Activated naive CD4-positive, alpha-beta T cell treated with anti-CD3 and anti-CD28 coated beads, Interleukin-2, amount 10 ng/mL, durations not matched to agents 7 days and 5 days (primary cell): Measurements from ENCODE around the gene HEY2.

ENCODE experiments used
- CTCF ChIA-PET: fragments of 350-600 bp; sonication (Branson Sonifier 250); formaldehyde crosslinking; loops from one replicate; lab custom pipeline; 2021; ENCODE audit warnings: antibody characterized with exemption; lab: Charles Lee
- DNase-seq: peaks from one replicate; pipeline ENCODE4 v3.0.0-alpha.2; 2020
- H3K27ac Mint-ChIP-seq: one replicate; pipeline ENCODE4 v1.8.0; 2021; ENCODE audit warnings: mild to moderate bottlenecking, moderate library complexity, mixed read lengths
- H3K27me3 Mint-ChIP-seq: one replicate; pipeline ENCODE4 v1.8.0; 2021; ENCODE audit warnings: mild to moderate bottlenecking, mixed read lengths
- H3K36me3 Mint-ChIP-seq: one replicate; pipeline ENCODE4 v1.8.0; 2021; ENCODE audit warnings: mixed read lengths
- H3K4me1 Mint-ChIP-seq: one replicate; pipeline ENCODE4 v1.8.0; 2021; ENCODE audit warnings: mixed read lengths
- H3K4me3 Mint-ChIP-seq: one replicate; pipeline ENCODE4 v1.8.0; 2021; ENCODE audit warnings: mild to moderate bottlenecking, moderate library complexity, mixed read lengths
- H3K9me3 Mint-ChIP-seq: one replicate; pipeline ENCODE4 v1.8.0; 2021; ENCODE audit warnings: mixed read lengths

HEY2 gene

GRCh38 chr6:125748406-125749172 lies 843 bp upstream of the HEY2 start:
- no peaks in the 10 kb centered on the region for H3K9me3 Mint-ChIP-seq
- no peak for DNase-seq
- H3K36me3 Mint-ChIP-seq: peaks cover 4% of the 10 kb centered on the region
- H3K4me3 Mint-ChIP-seq: peak overlapping the region; percentile 71
- H3K4me1 Mint-ChIP-seq: peaks cover 36% of the 10 kb centered on the region
- H3K27me3 Mint-ChIP-seq: peaks cover 72% of the 10 kb centered on the region
- CTCF ChIA-PET: interaction anchor here (0.6 to 0.9 kb wide), 3 partner anchors 9 to 802 kb away, joined by 3 read pairs; no protein-coding TSS in a partner anchor
- peak overlapping the region; percentile 22 for H3K27ac Mint-ChIP-seq

- Mint-ChIP-seq H3K36me3 (peaks cover 4% of the 10 kb centered on the region), H3K4me1 (peaks cover 36% of the 10 kb centered on the region), H3K27me3 (peaks cover 76% of the 10 kb centered on the region), H3K9me3 (no peaks in the 10 kb centered on the region), H3K27ac (peak overlapping the region; percentile 75), H3K4me3 (peak overlapping the region; percentile 83)
- peak; percentile 27 for DNase-seq
- CTCF ChIA-PET: interaction anchor here (0.6 to 4.9 kb wide), 2 partner anchors 36 to 438 kb away, joined by 3 to 82 read pairs; no protein-coding TSS in a partner anchor
Observed at GRCh38 chr6:125749865-125750691, 646 bp downstream of the HEY2 start.

GRCh38 chr6:125750692-125751333 lies 1.4 kb downstream of the HEY2 start:
- Mint-ChIP-seq H3K27ac (no peak overlapping the region), H3K27me3 (peaks cover 78% of the 10 kb centered on the region), H3K9me3 (no peaks in the 10 kb centered on the region), H3K4me1 (peaks cover 36% of the 10 kb centered on the region), H3K36me3 (peaks cover 4% of the 10 kb centered on the region), H3K4me3 (peak overlapping the region; percentile 83)
- no peak for DNase-seq
- CTCF ChIA-PET: interaction anchor here (4.9 kb wide), 1 partner anchor 439 kb away, joined by 82 read pairs; no protein-coding TSS in a partner anchor

DNA sequence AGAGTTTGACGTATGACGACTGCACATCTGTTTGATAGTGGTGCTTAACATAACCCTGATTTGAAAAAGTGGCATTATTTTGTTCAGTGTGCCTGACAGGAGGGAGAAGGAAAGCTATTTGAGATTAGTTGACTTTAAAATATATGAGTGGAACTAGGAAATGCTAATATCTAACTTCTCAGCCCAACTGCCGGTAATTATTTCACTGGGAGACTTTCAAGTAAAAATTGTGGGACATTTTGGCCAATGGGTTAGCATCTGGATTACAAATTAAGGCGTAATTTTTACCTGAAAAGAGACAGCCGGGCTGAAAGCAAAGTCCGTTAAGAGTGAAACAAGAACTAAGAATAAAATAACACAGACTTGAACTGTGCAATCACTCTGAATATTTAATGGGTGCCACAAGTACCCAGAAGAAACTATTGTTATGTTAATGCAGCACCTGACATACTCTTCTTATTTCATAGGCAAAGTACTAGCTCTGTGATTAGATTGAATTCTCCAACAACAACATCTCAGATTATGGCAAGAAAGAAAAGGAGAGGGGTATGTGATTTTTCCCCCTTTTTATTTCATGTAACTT lies 2.0 kb downstream of the HEY2 start:
- DNase-seq: no peak
- peaks cover 73% of the 10 kb centered on the region for H3K27me3 Mint-ChIP-seq
- H3K27ac Mint-ChIP-seq: no peak overlapping the region
- H3K36me3 Mint-ChIP-seq: peaks cover 4% of the 10 kb centered on the region
- no peak overlapping the region for H3K4me3 Mint-ChIP-seq
- no peaks in the 10 kb centered on the region for H3K9me3 Mint-ChIP-seq
- CTCF ChIA-PET: interaction anchor here (4.9 kb wide), 1 partner anchor 440 kb away, joined by 82 read pairs; no protein-coding TSS in a partner anchor
- H3K4me1 Mint-ChIP-seq: peaks cover 32% of the 10 kb centered on the region

GRCh38 chr6:125752773-125753172 lies 3.3 kb downstream of the HEY2 start:
- CTCF ChIA-PET: interaction anchor here (0.7 to 4.9 kb wide), 6 partner anchors 122 to 441 kb away, joined by 3 to 82 read pairs (median 4); no protein-coding TSS in a partner anchor
- DNase-seq: no peak
- H3K27ac Mint-ChIP-seq: no peak overlapping the region
- no peak overlapping the region for H3K4me3 Mint-ChIP-seq
- H3K9me3 Mint-ChIP-seq: no peaks in the 10 kb centered on the region
- peaks cover 4% of the 10 kb centered on the region for H3K36me3 Mint-ChIP-seq
- H3K4me1 Mint-ChIP-seq: peaks cover 22% of the 10 kb centered on the region
- H3K27me3 Mint-ChIP-seq: peaks cover 61% of the 10 kb centered on the region

DNA sequence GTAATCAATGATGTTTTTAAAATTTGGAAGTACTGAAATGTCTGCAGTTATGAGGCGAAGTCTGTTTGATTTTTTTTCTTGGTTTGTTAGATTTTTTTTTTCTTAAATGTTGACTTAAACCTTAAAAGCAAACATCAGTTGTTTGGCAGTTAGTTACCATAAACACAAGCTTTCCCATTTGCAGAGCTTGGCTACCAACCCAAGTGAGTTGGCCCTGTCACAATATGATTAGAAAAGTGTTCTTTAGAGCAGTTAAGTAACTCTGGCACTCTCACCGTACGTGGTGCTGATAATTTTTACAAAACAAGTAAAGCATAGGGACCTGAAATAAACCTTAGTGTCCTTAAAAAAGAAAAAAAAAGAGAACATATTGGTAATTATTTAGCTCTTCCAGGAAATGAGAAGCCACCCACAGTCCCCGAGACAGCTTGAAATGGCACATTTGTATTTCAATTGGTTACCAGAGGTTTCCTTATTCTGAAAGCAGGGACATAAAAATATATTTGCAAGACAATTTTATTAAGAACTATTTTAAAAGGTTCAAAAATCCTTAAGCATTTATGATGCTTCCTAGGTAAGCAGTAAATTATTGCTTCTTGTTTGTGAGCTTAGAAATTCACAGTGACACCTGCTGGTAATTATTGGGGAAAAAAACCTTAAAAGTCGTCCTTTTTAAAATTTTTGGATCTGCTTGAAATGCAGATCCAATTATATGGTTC lies 3.9 kb downstream of the HEY2 start:
- no peak for DNase-seq
- peaks cover 55% of the 10 kb centered on the region for H3K27me3 Mint-ChIP-seq
- H3K4me3 Mint-ChIP-seq: no peak overlapping the region
- H3K27ac Mint-ChIP-seq: no peak overlapping the region
- CTCF ChIA-PET: interaction anchor here (0.7 to 4.9 kb wide), 9 partner anchors 11 to 451 kb away, joined by 3 to 82 read pairs (median 4); no protein-coding TSS in a partner anchor
- H3K4me1 Mint-ChIP-seq: peaks cover 18% of the 10 kb centered on the region
- H3K9me3 Mint-ChIP-seq: no peaks in the 10 kb centered on the region
- peaks cover 2% of the 10 kb centered on the region for H3K36me3 Mint-ChIP-seq

DNA sequence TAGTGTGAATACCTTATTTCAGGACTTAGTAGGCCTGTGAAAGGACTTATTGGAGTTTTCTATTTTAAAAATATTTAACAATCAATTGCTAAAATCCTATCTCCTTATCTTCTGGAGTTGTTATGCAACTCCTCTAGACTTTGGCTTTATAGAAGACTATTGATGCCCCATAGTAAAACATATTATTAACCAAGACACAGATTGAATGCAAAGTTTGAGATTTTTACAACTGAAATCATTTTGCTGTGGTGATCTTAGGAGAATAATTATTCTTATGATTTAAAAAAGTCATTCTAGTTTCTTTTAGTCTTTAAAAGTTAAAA lies 4.5 kb downstream of the HEY2 start:
- Mint-ChIP-seq H3K36me3 (peaks cover 2% of the 10 kb centered on the region), H3K4me3 (no peak overlapping the region), H3K27me3 (peaks cover 50% of the 10 kb centered on the region), H3K9me3 (no peaks in the 10 kb centered on the region), H3K4me1 (peaks cover 13% of the 10 kb centered on the region), H3K27ac (no peak overlapping the region)
- no peak for DNase-seq
- CTCF ChIA-PET: interaction anchor here (0.7 to 4.9 kb wide), 10 partner anchors 11 to 451 kb away, joined by 3 to 82 read pairs (median 4); no protein-coding TSS in a partner anchor

- no peak overlapping the region for H3K27ac Mint-ChIP-seq
- H3K4me1 Mint-ChIP-seq: peaks cover 12% of the 10 kb centered on the region
- H3K9me3 Mint-ChIP-seq: no peaks in the 10 kb centered on the region
- peaks cover 51% of the 10 kb centered on the region for H3K27me3 Mint-ChIP-seq
- no peak overlapping the region for H3K4me3 Mint-ChIP-seq
- peaks cover 2% of the 10 kb centered on the region for H3K36me3 Mint-ChIP-seq
- no peak for DNase-seq
- CTCF ChIA-PET: interaction anchor here (0.9 to 4.9 kb wide), 4 partner anchors 14 to 443 kb away, joined by 3 to 82 read pairs (median 4); no protein-coding TSS in a partner anchor
Observed at GRCh38 chr6:125754566-125754965, 5.1 kb downstream of the HEY2 start.

- H3K36me3 Mint-ChIP-seq: no peaks in the 10 kb centered on the region
- H3K27ac Mint-ChIP-seq: no peak overlapping the region
- H3K4me3 Mint-ChIP-seq: no peak overlapping the region
- DNase-seq: no peak
- H3K4me1 Mint-ChIP-seq: peaks cover 3% of the 10 kb centered on the region
- peaks cover 27% of the 10 kb centered on the region for H3K27me3 Mint-ChIP-seq
- H3K9me3 Mint-ChIP-seq: no peaks in the 10 kb centered on the region
- CTCF ChIA-PET: interaction anchor here (0.9 to 1.1 kb wide), 2 partner anchors 445 to 449 kb away, joined by 4 read pairs; no protein-coding TSS in a partner anchor
Observed at GRCh38 chr6:125759184-125759902, 9.9 kb downstream of the HEY2 start.

GRCh38 chr6:125759959-125760457 lies 10.6 kb downstream of the HEY2 start:
- H3K27me3 Mint-ChIP-seq: peaks cover 23% of the 10 kb centered on the region
- no peak overlapping the region for H3K4me3 Mint-ChIP-seq
- peaks cover 5% of the 10 kb centered on the region for H3K4me1 Mint-ChIP-seq
- H3K36me3 Mint-ChIP-seq: no peaks in the 10 kb centered on the region
- no peak for DNase-seq
- CTCF ChIA-PET: interaction anchor here (1.1 kb wide), 1 partner anchor 446 kb away, joined by 4 read pairs; no protein-coding TSS in a partner anchor
- no peak overlapping the region for H3K27ac Mint-ChIP-seq
- H3K9me3 Mint-ChIP-seq: no peaks in the 10 kb centered on the region

GRCh38 chr6:125764121-125764671 lies 14.8 kb downstream of the HEY2 start:
- no peaks in the 10 kb centered on the region for H3K9me3 Mint-ChIP-seq
- H3K27ac Mint-ChIP-seq: no peak overlapping the region
- no peak for DNase-seq
- CTCF ChIA-PET: interaction anchor here (1.3 to 7.1 kb wide), 3 partner anchors 7 to 453 kb away, joined by 3 to 49 read pairs (median 4); no protein-coding TSS in a partner anchor
- H3K4me3 Mint-ChIP-seq: no peak overlapping the region
- no peaks in the 10 kb centered on the region for H3K36me3 Mint-ChIP-seq
- peaks cover 34% of the 10 kb centered on the region for H3K27me3 Mint-ChIP-seq
- H3K4me1 Mint-ChIP-seq: peaks cover 5% of the 10 kb centered on the region

- Mint-ChIP-seq H3K4me3 (no peak overlapping the region), H3K4me1 (peaks cover 5% of the 10 kb centered on the region)
Observed at GRCh38 chr6:125765944-125766343, 16.5 kb downstream of the HEY2 start.

More at GRCh38 chr6:125765944-125766343, 16.5 kb downstream of the HEY2 start:
- H3K36me3 Mint-ChIP-seq: no peaks in the 10 kb centered on the region
- CTCF ChIA-PET: interaction anchor here (1.6 to 7.1 kb wide), 2 partner anchors 9 to 455 kb away, joined by 4 to 49 read pairs; no protein-coding TSS in a partner anchor
- peaks cover 30% of the 10 kb centered on the region for H3K27me3 Mint-ChIP-seq
- no peak for DNase-seq
- no peak overlapping the region for H3K27ac Mint-ChIP-seq
- H3K9me3 Mint-ChIP-seq: no peaks in the 10 kb centered on the region
